ENCODE measurements around the gene CTNNB1.

CTNNB1 gene

DNA sequence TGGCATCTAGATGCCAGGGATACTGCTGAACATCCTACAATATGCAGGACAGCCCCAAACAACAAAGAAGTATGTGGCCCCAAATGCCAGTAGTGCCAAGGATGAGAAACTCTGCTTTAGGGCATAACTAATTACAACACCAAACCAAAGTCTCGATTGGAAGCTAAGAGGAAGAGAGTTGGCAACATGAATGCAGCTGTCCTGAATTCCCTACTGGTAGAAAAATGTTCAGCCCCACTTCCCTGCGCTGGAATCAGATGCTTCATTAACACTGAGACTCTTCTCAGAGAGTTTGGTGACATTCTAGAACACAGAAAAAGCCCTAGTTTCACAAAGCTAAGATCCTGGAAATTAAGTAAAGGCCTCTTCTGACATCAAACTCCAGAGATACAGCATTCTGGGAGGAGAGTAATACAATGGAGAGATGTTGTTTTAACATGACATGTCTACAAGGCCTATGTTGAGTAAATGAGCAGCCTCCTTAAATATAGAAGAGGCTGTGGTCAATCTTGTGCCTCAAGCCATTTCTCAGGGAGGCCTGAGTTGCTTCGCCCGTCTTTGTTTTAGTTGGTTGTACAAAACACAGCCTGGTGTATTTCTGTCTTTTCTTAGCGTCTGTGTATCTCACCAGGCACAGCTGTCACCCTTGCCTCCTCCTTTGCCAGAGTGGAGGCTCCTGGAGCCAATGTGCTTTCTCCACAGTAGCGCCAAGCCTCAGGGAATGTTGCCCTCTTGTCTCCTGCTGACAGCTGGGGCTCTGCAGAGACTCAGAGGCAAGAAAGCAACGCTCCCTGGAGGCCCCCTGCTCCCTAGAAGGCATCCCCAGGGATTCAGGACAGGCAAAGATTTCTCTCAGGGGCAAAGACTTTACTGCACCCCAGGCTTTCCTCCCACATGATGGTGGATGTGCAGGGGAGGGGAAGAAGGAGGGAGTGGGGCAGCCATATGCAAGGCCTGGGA is 25.1 kb upstream of the CTNNB1 start:
- H3K4me3 ChIP-seq (ENCODE audit: low read depth, low read length) = no peak overlapping the region
- TF ChIP-seq POLR2A (IDR thresholded peaks at IDR 0.05; ENCODE audit: extremely low read depth, insufficient read length) (no peak), MYC (IDR thresholded peaks at IDR 0.05; ENCODE audit: low read depth, low read length) (no peak)
- TF ChIP-seq, protein P1, sequence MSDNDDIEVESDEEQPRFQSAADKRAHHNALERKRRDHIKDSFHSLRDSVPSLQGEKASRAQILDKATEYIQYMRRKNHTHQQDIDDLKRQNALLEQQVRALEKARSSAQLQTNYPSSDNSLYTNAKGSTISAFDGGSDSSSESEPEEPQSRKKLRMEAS (IDR thresholded peaks at IDR 0.05; ENCODE audit: low read depth, low read length) = no peak
- TF ChIP-seq, protein P2, sequence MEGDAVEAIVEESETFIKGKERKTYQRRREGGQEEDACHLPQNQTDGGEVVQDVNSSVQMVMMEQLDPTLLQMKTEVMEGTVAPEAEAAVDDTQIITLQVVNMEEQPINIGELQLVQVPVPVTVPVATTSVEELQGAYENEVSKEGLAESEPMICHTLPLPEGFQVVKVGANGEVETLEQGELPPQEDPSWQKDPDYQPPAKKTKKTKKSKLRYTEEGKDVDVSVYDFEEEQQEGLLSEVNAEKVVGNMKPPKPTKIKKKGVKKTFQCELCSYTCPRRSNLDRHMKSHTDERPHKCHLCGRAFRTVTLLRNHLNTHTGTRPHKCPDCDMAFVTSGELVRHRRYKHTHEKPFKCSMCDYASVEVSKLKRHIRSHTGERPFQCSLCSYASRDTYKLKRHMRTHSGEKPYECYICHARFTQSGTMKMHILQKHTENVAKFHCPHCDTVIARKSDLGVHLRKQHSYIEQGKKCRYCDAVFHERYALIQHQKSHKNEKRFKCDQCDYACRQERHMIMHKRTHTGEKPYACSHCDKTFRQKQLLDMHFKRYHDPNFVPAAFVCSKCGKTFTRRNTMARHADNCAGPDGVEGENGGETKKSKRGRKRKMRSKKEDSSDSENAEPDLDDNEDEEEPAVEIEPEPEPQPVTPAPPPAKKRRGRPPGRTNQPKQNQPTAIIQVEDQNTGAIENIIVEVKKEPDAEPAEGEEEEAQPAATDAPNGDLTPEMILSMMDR (IDR thresholded peaks at IDR 0.05; ENCODE audit: low read depth, low read length) = no peak
- DNase-seq (ENCODE audit: low read depth) = no peak

DNA sequence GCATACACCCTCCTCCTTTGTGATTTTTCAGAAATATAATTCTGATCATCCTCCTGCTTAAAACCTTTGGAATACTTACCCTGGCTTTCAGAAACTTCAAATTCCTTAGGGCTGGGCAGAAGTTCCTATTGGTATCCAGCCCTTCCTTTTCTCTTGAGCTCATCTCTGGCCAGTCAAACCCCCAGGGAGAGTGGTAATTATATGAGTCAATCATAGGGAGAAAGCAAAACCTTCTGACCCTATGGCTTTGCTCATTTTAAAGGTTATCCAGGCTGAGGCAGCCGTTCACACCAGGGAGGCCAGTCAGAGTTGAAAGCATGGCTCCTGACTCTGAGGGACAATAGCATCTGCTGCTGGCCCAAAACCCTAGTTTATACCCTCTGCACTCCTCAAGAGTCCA is 23.9 kb upstream of the CTNNB1 start:
- DNase-seq (ENCODE audit: low read depth) = peak; percentile 17
- no peak for TF ChIP-seq POLR2A (IDR thresholded peaks at IDR 0.05; ENCODE audit: extremely low read depth, insufficient read length)
- TF ChIP-seq, protein P2 (IDR thresholded peaks at IDR 0.05; ENCODE audit: low read depth, low read length) = no peak
- TF ChIP-seq, protein P1 (IDR thresholded peaks at IDR 0.05; ENCODE audit: low read depth, low read length) = no peak
- TF ChIP-seq MYC (IDR thresholded peaks at IDR 0.05; ENCODE audit: low read depth, low read length) = no peak

DNA sequence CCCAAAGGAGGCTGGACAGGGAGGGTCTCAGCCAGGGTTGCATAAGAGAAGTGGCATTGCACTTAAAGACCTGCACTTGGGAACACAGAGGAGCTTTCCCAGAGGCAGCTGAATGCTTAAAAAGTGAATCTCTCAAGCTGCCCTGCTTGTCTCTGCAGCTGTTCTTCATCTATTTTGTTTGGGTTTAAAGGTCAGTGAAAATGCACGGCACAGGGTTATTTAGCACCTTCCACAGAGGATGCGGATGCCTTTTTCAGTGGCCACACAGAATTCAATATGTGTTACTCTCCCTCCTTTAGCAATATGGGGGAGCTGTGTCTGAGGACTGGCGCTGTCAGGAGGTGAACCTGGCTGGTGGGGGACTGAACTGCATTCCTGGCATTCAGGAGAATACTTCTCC is 22.7 kb upstream of the CTNNB1 start:
- no peak for DNase-seq (ENCODE audit: low read depth)
- TF ChIP-seq, protein P1 (IDR thresholded peaks at IDR 0.05; ENCODE audit: low read depth, low read length) = no peak
- H3K4me3 ChIP-seq (ENCODE audit: low read depth, low read length) = no peak overlapping the region

More for the DNA sequence above, 23.9 kb upstream of the CTNNB1 start:
- H3K4me3 ChIP-seq (ENCODE audit: low read depth, low read length) = no peak overlapping the region

DNA sequence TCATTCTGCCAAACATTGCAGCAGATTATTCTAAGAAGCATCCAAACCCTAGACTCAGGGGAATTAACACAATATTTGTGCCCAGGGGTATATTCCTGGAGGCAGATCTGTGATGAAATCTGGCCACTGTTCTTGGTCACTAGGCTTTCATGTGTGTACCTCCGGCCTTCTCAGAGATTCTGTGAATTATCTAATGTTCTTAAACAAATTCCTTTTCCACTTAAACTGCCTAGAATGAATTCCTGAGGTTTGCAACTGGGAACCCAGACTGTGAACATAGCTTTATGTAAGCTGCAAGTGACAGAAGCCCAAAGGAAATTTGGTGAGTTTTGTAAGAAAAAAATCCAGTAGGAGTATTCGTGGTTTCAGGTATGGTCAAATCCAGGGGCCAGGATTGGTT is 20.7 kb upstream of the CTNNB1 start:
- DNase-seq (ENCODE audit: low read depth) = no peak
- TF ChIP-seq, protein P1 (IDR thresholded peaks at IDR 0.05; ENCODE audit: low read depth, low read length) = no peak
- TF ChIP-seq POLR2A (IDR thresholded peaks at IDR 0.05; ENCODE audit: extremely low read depth, insufficient read length) (no peak), MYC (IDR thresholded peaks at IDR 0.05; ENCODE audit: low read depth, low read length) (no peak)
- TF ChIP-seq, protein P2 (IDR thresholded peaks at IDR 0.05; ENCODE audit: low read depth, low read length) = no peak
- H3K4me3 ChIP-seq (ENCODE audit: low read depth, low read length) = no peak overlapping the region

DNA sequence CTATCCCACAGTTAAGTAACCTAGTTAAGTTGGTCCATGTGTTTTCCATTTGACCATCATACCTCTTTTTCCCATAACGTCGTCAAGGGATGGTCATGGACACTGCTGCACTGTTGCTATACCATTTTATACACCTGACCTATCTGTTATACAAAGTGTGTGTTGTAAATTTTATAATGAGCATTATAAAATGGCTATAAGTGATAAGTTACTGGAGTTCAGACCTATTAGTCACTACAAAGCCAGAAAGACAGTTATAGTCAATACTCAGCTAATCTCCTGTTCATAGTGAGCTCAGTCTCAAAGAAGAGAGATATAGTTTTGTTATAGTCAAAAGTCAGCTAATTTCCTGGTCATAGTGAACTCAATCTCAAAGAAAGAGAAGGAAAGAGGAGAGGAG is 18.9 kb upstream of the CTNNB1 start:
- H3K4me3 ChIP-seq (ENCODE audit: low read depth, low read length) = no peak overlapping the region
- TF ChIP-seq MYC (IDR thresholded peaks at IDR 0.05; ENCODE audit: low read depth, low read length) (no peak), POLR2A (IDR thresholded peaks at IDR 0.05; ENCODE audit: extremely low read depth, insufficient read length) (no peak)
- TF ChIP-seq, protein P2 (IDR thresholded peaks at IDR 0.05; ENCODE audit: low read depth, low read length) = no peak
- TF ChIP-seq, protein P1 (IDR thresholded peaks at IDR 0.05; ENCODE audit: low read depth, low read length) = no peak

DNA sequence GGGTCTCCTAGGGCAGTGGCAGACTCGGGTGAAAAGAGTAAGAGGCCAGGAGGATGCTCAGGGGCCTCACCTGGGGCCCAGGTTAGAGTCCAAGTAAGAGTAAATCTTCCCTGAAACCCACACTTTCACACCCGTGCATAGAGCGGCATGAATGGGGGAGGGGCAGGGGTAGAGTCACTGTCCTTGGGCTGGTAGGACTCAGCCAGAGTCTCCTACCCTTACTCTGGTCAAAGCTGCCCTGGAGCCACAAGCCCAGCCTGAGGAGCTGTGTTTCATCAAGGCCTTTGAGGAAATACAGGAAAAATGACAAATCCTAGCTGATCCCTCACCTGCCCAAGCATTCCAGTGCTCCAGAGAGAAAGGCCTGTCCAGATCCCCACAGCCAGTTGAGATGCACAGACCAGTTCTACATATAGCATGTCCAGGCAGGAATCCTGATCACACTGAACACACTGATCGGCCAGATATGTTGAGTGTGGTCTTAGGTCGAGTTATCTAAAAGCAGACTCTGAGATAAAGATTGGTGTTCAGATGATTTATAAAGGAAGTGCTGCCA is 16.7 kb upstream of the CTNNB1 start:
- TF ChIP-seq, protein P2 (IDR thresholded peaks at IDR 0.05; ENCODE audit: low read depth, low read length) = no peak
- TF ChIP-seq, protein P1 (IDR thresholded peaks at IDR 0.05; ENCODE audit: low read depth, low read length) = no peak
- TF ChIP-seq MYC (IDR thresholded peaks at IDR 0.05; ENCODE audit: low read depth, low read length) = no peak
- TF ChIP-seq POLR2A (IDR thresholded peaks at IDR 0.05; ENCODE audit: extremely low read depth, insufficient read length) = no peak
- DNase-seq (ENCODE audit: low read depth) = no peak
- no peak overlapping the region for H3K4me3 ChIP-seq (ENCODE audit: low read depth, low read length)

More for the DNA sequence above, 18.9 kb upstream of the CTNNB1 start:
- no peak for DNase-seq (ENCODE audit: low read depth)
